ENCODE results near the gene EVC.

DNA sequence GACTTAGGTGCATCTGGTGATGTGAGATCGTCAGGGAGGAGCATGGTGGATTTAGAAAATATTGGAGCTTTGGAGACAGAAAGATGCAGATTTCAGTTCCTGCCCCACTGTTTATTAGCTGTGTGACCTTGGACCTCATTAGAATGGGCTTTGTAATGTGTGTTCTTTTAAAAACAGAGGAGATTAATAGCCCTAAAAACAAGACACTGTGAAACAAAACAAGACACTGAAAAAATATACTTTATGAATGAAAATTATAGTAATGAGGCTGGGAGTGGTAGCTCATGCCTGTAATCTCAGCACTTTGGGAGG is 79.5 kb downstream of the EVC start:
- TF ChIP-seq GATA2 (IDR thresholded peaks at IDR 0.05; ENCODE audit: low read depth, low read length) (no peak), GATA3 (IDR thresholded peaks at IDR 0.05; ENCODE audit: low read depth, low read length) (no peak)

All from SH-SY5Y (cell line).